HepG2 (cell line): ENCODE measurements around the gene GGPS1. TPM values are rescaled to one million over a fixed set of nuclear protein-coding genes. Genes with fewer than 3 reads are reported as not detected.

Source experiments
- ARNTL ChIP-seq: sonication (generic); formaldehyde crosslinking; IDR thresholded peaks from 2 replicates; pipeline ENCODE4 v1.4.0; 2020; ENCODE audit warnings: mild to moderate bottlenecking, missing genetic modification reagents
- CBX1 ChIP-seq: IDR thresholded peaks from one replicate; pipeline ENCODE4 v1.6.1; 2016; ENCODE audit warnings: antibody characterized with exemption, low read depth
- FOXK2 ChIP-seq: fragments of 450-650 bp; IDR thresholded peaks from 2 replicates; pipeline ENCODE4 v1.6.1; 2016
- GABPA ChIP-seq, 2 experiments: IDR thresholded peaks; 2 replicates each; pipeline ENCODE4 v1.6.1; 2011 to 2016; ENCODE audit warnings: low read depth in 2 of 2, low read length in 1 of 2, missing biosample characterization in 1 of 2, missing genetic modification characterization in 1 of 2
- MYC ChIP-seq: sonication (generic); formaldehyde crosslinking; IDR thresholded peaks from 2 replicates; pipeline ENCODE4 v1.9.0; 2021; ENCODE audit warnings: missing genetic modification reagents, borderline replicate concordance
- NPAS2 ChIP-seq: sonication (generic); formaldehyde crosslinking; IDR thresholded peaks from 2 replicates; pipeline ENCODE4 v1.8.0; 2022; ENCODE audit warnings: mild to moderate bottlenecking, missing genetic modification reagents, borderline replicate concordance
- PHF20 ChIP-seq: sonication (generic); formaldehyde crosslinking; IDR thresholded peaks from 2 replicates; pipeline ENCODE4 v1.5.0; 2020; ENCODE audit warnings: mild to moderate bottlenecking, missing genetic modification reagents
- POLR2AphosphoS2 ChIP-seq: IDR thresholded peaks from 2 replicates; pipeline ENCODE4 v1.6.1; 2011; ENCODE audit warnings: low read depth, low read length, improper control_type of control experiment
- POLR2G ChIP-seq: fragments of 200-400 bp; formaldehyde crosslinking; IDR thresholded peaks from 2 replicates; pipeline ENCODE4 v1.6.1; 2018; ENCODE audit warnings: mild to moderate bottlenecking, low read depth, low read length, moderate library complexity
- PRDM10 ChIP-seq: sonication (generic); formaldehyde crosslinking; IDR thresholded peaks from 2 replicates; pipeline ENCODE4 v1.4.0; 2020; ENCODE audit warnings: low read depth, missing genetic modification reagents
- SAFB2 ChIP-seq: sonication (generic); formaldehyde crosslinking; IDR thresholded peaks from 2 replicates; pipeline ENCODE4 v1.5.1; 2020; ENCODE audit warnings: missing genetic modification reagents, low read depth, mild to moderate bottlenecking, borderline replicate concordance
- SIN3A ChIP-seq: IDR thresholded peaks from 2 replicates; pipeline ENCODE4 v1.6.1; 2011; ENCODE audit warnings: low read depth, mild to moderate bottlenecking, control low read depth, low read length, borderline replicate concordance
- STAG1 ChIP-seq: sonication (generic); formaldehyde crosslinking; IDR thresholded peaks from 2 replicates; pipeline ENCODE4 v1.4.0; 2020; ENCODE audit warnings: missing genetic modification reagents
- TEAD3 ChIP-seq: optimal IDR thresholded peaks from 2 replicates; pipeline ENCODE3; 2016; ENCODE audit warnings: borderline replicate concordance
- YEATS2 ChIP-seq: sonication (generic); formaldehyde crosslinking; IDR thresholded peaks from 2 replicates; pipeline ENCODE4 v1.4.0; 2020; ENCODE audit warnings: missing genetic modification reagents, borderline replicate concordance
- ZNF503 ChIP-seq: sonication (generic); formaldehyde crosslinking; IDR thresholded peaks from 2 replicates; pipeline ENCODE4 v1.4.0; 2020; ENCODE audit warnings: missing genetic modification reagents
- polyA plus RNA-seq, 8 experiments: library from polyadenylated mRNA; depleted of rRNA in 3 of 8; stranded (reverse) in 7 of 8; unstranded in 1 of 8; fragments of >200 nt; fragmentation: Illumina TruSeq in 4 of 8; extraction: Trizol in 4 of 8; gene quantifications; 2 replicates each; pipeline versions ENCODE4 v1.2.1 to v1.2.3, GENCODE V29; 2011 to 2016; ENCODE audit warnings: low read depth in 4 of 8, missing spikeins in 1 of 8, mixed read lengths in 1 of 8; ENCODE audit not compliant: insufficient read depth in 1 of 8
- total RNA-seq, 5 experiments: library from RNA; depleted of rRNA; stranded (reverse); fragments of >200 nt; fragmentation: Illumina TruSeq; extraction: Trizol; gene quantifications; 2 replicates each; pipeline ENCODE4 v1.2.3, GENCODE V29; 2016; ENCODE audit warnings: low read depth in 1 of 5
- TF ChIP-seq, protein P1 (sequence below): sonication (generic); formaldehyde crosslinking; IDR thresholded peaks from 2 replicates; pipeline ENCODE4 v1.4.0; 2020; ENCODE audit warnings: mild to moderate bottlenecking, missing genetic modification reagents
- TF ChIP-seq, protein P2 (sequence below): sonication (generic); formaldehyde crosslinking; IDR thresholded peaks from 2 replicates; pipeline ENCODE4 v1.5.1; 2020; ENCODE audit warnings: missing genetic modification reagents, mild to moderate bottlenecking, borderline replicate concordance

The GGPS1 gene
- total and polyA plus RNA-seq, 2 of the 13 experiments (the other 11 are each of a cell fraction or from before 2014, with no cell fraction given), result 28.8 to 42.6 TPM

GRCh38 chr1:235328271-235329138 is at the start of gene GGPS1 (continued):
- TF ChIP-seq NPAS2 (CRISPR knock-in tag) (no peak), POLR2AphosphoS2 (peak; percentile 79), ARNTL (CRISPR knock-in tag) (0 out of 2 replicates have a peak, but pooled peaks have one; percentile 11), CBX1 (peak; percentile 48), GABPA (IDR thresholded peaks at IDR 0.05; ENCODE audit: low read depth, low read length) (peak; percentile 70), GABPA (CRISPR knock-in tag; IDR thresholded peaks at IDR 0.05; ENCODE audit: low read depth) (peak; percentile 85), POLR2G (peak; percentile 76), MYC (peak; percentile 33; the same call in 1 of the 2 replicates), STAG1 (CRISPR knock-in tag) (no peak), SIN3A (peak; percentile 59; the same call in 1 of the 2 replicates), PRDM10 (CRISPR knock-in tag) (peak; percentile 45; the same call in 1 of the 2 replicates), FOXK2 (0 out of 2 replicates have a peak, but pooled peaks have one; percentile 6), YEATS2 (CRISPR knock-in tag) (peak; percentile 91; the same call in 1 of the 2 replicates), ZNF503 (CRISPR knock-in tag) (peak; percentile 59; the same call in 1 of the 2 replicates), PHF20 (peak; percentile 75), TEAD3 (CRISPR knock-in tag) (peak; percentile 6), SAFB2 (no peak; the same call in 1 of the 2 replicates)
- TF ChIP-seq, protein P1, sequence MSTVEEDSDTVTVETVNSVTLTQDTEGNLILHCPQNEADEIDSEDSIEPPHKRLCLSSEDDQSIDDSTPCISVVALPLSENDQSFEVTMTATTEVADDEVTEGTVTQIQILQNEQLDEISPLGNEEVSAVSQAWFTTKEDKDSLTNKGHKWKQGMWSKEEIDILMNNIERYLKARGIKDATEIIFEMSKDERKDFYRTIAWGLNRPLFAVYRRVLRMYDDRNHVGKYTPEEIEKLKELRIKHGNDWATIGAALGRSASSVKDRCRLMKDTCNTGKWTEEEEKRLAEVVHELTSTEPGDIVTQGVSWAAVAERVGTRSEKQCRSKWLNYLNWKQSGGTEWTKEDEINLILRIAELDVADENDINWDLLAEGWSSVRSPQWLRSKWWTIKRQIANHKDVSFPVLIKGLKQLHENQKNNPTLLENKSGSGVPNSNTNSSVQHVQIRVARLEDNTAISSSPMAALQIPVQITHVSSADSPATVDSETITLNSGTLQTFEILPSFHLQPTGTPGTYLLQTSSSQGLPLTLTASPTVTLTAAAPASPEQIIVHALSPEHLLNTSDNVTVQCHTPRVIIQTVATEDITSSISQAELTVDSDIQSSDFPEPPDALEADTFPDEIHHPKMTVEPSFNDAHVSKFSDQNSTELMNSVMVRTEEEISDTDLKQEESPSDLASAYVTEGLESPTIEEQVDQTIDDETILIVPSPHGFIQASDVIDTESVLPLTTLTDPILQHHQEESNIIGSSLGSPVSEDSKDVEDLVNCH, result peak; percentile 98; the same call in 1 of the 2 replicates
- TF ChIP-seq, protein P2, sequence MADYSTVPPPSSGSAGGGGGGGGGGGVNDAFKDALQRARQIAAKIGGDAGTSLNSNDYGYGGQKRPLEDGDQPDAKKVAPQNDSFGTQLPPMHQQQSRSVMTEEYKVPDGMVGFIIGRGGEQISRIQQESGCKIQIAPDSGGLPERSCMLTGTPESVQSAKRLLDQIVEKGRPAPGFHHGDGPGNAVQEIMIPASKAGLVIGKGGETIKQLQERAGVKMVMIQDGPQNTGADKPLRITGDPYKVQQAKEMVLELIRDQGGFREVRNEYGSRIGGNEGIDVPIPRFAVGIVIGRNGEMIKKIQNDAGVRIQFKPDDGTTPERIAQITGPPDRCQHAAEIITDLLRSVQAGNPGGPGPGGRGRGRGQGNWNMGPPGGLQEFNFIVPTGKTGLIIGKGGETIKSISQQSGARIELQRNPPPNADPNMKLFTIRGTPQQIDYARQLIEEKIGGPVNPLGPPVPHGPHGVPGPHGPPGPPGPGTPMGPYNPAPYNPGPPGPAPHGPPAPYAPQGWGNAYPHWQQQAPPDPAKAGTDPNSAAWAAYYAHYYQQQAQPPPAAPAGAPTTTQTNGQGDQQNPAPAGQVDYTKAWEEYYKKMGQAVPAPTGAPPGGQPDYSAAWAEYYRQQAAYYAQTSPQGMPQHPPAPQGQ (CRISPR knock-in tag), result no peak
